Right lobe of liver (tissue), 6 donors: ENCODE measurements around the gene BMX. TPM values are rescaled to one million over a fixed set of nuclear protein-coding genes. Genes with fewer than 3 reads are reported as not detected.

Experiments
- ATAC-seq, 4 donors: fragments of 200-7000 bp; cut with Tn5 transposase; one replicate each; pipeline ENCODE4 v1.9.1; 2020; ENCODE audit warnings: mild to moderate bottlenecking in 4 of 4, moderate library complexity in 4 of 4
- DNase-seq, 3 donors: peaks; one replicate each; pipeline ENCODE4 v3.0.0-alpha.2; 2020
- H3K27ac ChIP-seq, 3 donors: fragments of 200-600 bp; one replicate each; pipeline ENCODE4 v1.8.0; 2022
- H3K27me3 ChIP-seq, 2 donors: fragments of 200-600 bp; one replicate each; pipeline ENCODE4 v1.8.0; 2022
- H3K36me3 ChIP-seq, 4 donors: fragments of 200-600 bp; sonication (generic) in 1 of 4; one replicate each; pipeline versions ENCODE4 v1.5.1 to v1.8.0; 2017 to 2022; ENCODE audit warnings: control low read depth in 1 of 4
- H3K4me1 ChIP-seq, 4 donors: fragments of 200-600 bp; sonication (generic) in 1 of 4; one replicate each; pipeline versions ENCODE4 v1.5.1 to v1.8.0; 2017 to 2022; ENCODE audit warnings: control low read depth in 1 of 4
- H3K4me3 ChIP-seq, 3 donors: fragments of 200-600 bp; one replicate each; pipeline ENCODE4 v1.8.0; 2022
- H3K9me3 ChIP-seq, 4 donors: fragments of 200-600 bp; sonication (generic) in 1 of 4; one replicate each; pipeline versions ENCODE4 v1.5.1 to v1.8.0; 2017 to 2022; ENCODE audit warnings: control low read depth in 1 of 4
- CTCF ChIP-seq, 4 donors: fragments of 200-600 bp in 3 of 4; fragments of 450-650 bp in 1 of 4; IDR thresholded peaks; one replicate each; pipeline versions ENCODE4 v1.5.1 to v1.8.0; 2016 to 2022; ENCODE audit warnings: antibody characterized with exemption in 4 of 4, mild to moderate bottlenecking in 2 of 4
- POLR2A ChIP-seq: fragments of 450-650 bp; IDR thresholded peaks from one replicate; pipeline ENCODE4 v1.6.1; 2017; ENCODE audit warnings: antibody characterized with exemption, mild to moderate bottlenecking
- WGBS: methylation state at CpG from one replicate; pipeline ENCODE4 v1.1.6; 2018; ENCODE audit warnings: low coverage, low lambda C conversion rate; ENCODE audit not compliant: insufficient coverage; ENCODE audit errors: missing lambda C conversion rate; 5-methylcytosine and 5-hydroxymethylcytosine counted together
- intact Hi-C, 2 donors: fragments of 100-400 bp; cut with DNase I; formaldehyde crosslinking; loops; one replicate each; pipeline versions ENCODE4 v1.11.2 to v1.14.1; 2022
- total RNA-seq, 6 experiments: library from RNA; depleted of rRNA in 2 of 6; stranded (reverse); fragments of >200 nt in 2 of 6; fragmentation: NEBNext Ultra II Directional in 3 of 6; extraction: Animal tissue kit (Norgen Biotek cat#: 25700) in 3 of 6; gene quantifications; one replicate each; pipeline versions ENCODE4 v1.1.0 to v1.2.4, GENCODE V29; 2016 to 2023
- donor health status: DM: no; HTN: yes; CAD: no.
- donor health status: DM: no; HTN: no; CAD: no.
- donor health status: DM: no; HTN: no; CAD: no.
- donor health status: DM: no; HTN: yes; CAD: no.
- donor health status: DM: no; HTN: yes; CAD: no.

The BMX gene
- total RNA-seq, 6 experiments from 2014 or later = 0.33 to 1.7 (median 0.45) TPM

- TF ChIP-seq CTCF (IDR thresholded peaks at IDR 0.05) (peak; percentile 51 to 73 (median 68)), POLR2A (no peak)
- Histone ChIP-seq H3K9me3 (no peaks in the 10 kb centered on the region), H3K4me3 (no peak overlapping the region), H3K4me1 (no peaks in the 10 kb centered on the region), H3K36me3 (no peaks in the 10 kb centered on the region), H3K27ac (no peak overlapping the region), H3K27me3 (no peaks in the 10 kb centered on the region)
- 9% methylated on average over 4 of the region's 4 CpGs for WGBS
- ATAC-seq (peak; percentile 45 to 54 (median 50)), DNase-seq (peak in 1 of 3 donors; percentile 46)
- intact Hi-C loops = no loop called here
Observed at GRCh38 chrX:15497865-15498264, 2.7 kb upstream of the BMX start.

GRCh38 chrX:15498741-15499140 lies 1.9 kb upstream of the BMX start:
- Histone ChIP-seq H3K4me3 (no peak overlapping the region), H3K27ac (no peak overlapping the region), H3K36me3 (no peaks in the 10 kb centered on the region), H3K27me3 (no peaks in the 10 kb centered on the region), H3K4me1 (no peaks in the 10 kb centered on the region), H3K9me3 (no peaks in the 10 kb centered on the region)
- no peak for ATAC-seq
- 48% methylated on average over 2 of the region's 2 CpGs for WGBS
- no peak for DNase-seq
- intact Hi-C loops = no loop called here
- TF ChIP-seq POLR2A (no peak), CTCF (IDR thresholded peaks at IDR 0.05) (no peak)

- ATAC-seq = no peak
- intact Hi-C loops = no loop called here
- DNase-seq = no peak
- Histone ChIP-seq H3K9me3 (no peaks in the 10 kb centered on the region), H3K36me3 (no peaks in the 10 kb centered on the region), H3K27ac (no peak overlapping the region), H3K27me3 (no peaks in the 10 kb centered on the region), H3K4me3 (no peak overlapping the region), H3K4me1 (no peaks in the 10 kb centered on the region)
- TF ChIP-seq CTCF (IDR thresholded peaks at IDR 0.05) = no peak
- no peak for TF ChIP-seq POLR2A
- WGBS = 65% methylated on average over 3 of the region's 3 CpGs
Observed at GRCh38 chrX:15499976-15500375, 631 bp upstream of the BMX start.

GRCh38 chrX:15501506-15501905 lies 899 bp downstream of the BMX start:
- no peaks in the 10 kb centered on the region for H3K9me3 ChIP-seq
- no peak for ATAC-seq
- TF ChIP-seq POLR2A = no peak
- TF ChIP-seq CTCF (IDR thresholded peaks at IDR 0.05) = no peak
- H3K36me3 ChIP-seq = no peaks in the 10 kb centered on the region
- intact Hi-C loops = no loop called here
- WGBS = 45% methylated on average over 3 of the region's 9 CpGs
- no peaks in the 10 kb centered on the region for H3K27me3 ChIP-seq
- no peak for DNase-seq
- no peak overlapping the region for H3K4me3 ChIP-seq
- no peak overlapping the region for H3K27ac ChIP-seq
- H3K4me1 ChIP-seq = no peaks in the 10 kb centered on the region

- Histone ChIP-seq H3K36me3 (no peaks in the 10 kb centered on the region), H3K27me3 (peaks cover 0 to 4% of the 10 kb centered on the region in 2 donors), H3K27ac (no peak overlapping the region), H3K9me3 (no peaks in the 10 kb centered on the region), H3K4me1 (no peaks in the 10 kb centered on the region), H3K4me3 (no peak overlapping the region)
- no peak for ATAC-seq
- 75% methylated on average over 1 of the region's 1 CpG for WGBS
- TF ChIP-seq CTCF (IDR thresholded peaks at IDR 0.05) (no peak), POLR2A (no peak)
- DNase-seq = no peak
- intact Hi-C loops = no loop called here
Observed at GRCh38 chrX:15504661-15505060, 4.1 kb downstream of the BMX start.
